Left lung (tissue), 10 donors: ENCODE measurements around the gene METTL24. TPM values are rescaled to one million over a fixed set of nuclear protein-coding genes. Genes with fewer than 3 reads are reported as not detected.

Experiments
- ATAC-seq: fragments of 200-7000 bp; cut with Tn5 transposase; one replicate; pipeline ENCODE4 v1.9.1; 2020; ENCODE audit warnings: moderate library complexity
- DNase-seq, 4 donors: peaks; one replicate each; pipeline ENCODE4 v3.0.0-alpha.2; 2013 to 2020
- H3K27ac ChIP-seq, 2 donors: fragments of 200-600 bp; sonication (generic) in 1 of 2; one replicate each; pipeline versions ENCODE4 v1.5.0 to v1.8.0; 2020 to 2021
- H3K27me3 ChIP-seq, 2 donors: fragments of 200-600 bp; sonication (generic) in 1 of 2; one replicate each; pipeline versions ENCODE4 v1.5.0 to v1.8.0; 2020 to 2021
- H3K36me3 ChIP-seq, 2 donors: fragments of 200-600 bp; sonication (generic) in 1 of 2; one replicate each; pipeline versions ENCODE4 v1.5.0 to v1.8.0; 2020 to 2021
- H3K4me1 ChIP-seq, 2 donors: fragments of 200-600 bp; one replicate each; pipeline ENCODE4 v1.8.0; 2021
- H3K4me3 ChIP-seq, 2 donors: fragments of 200-600 bp; sonication (generic) in 1 of 2; one replicate each; pipeline versions ENCODE4 v1.5.0 to v1.8.0; 2020 to 2021; ENCODE audit warnings: mild to moderate bottlenecking in 1 of 2
- H3K9me3 ChIP-seq, 2 donors: fragments of 200-600 bp; sonication (generic) in 1 of 2; one replicate each; pipeline versions ENCODE4 v1.5.0 to v1.8.0; 2020 to 2021
- intact Hi-C, 2 donors: fragments of 100-400 bp; cut with DNase I; formaldehyde crosslinking; loops; one replicate each; pipeline versions ENCODE4 v1.11.2 to v1.14.2; 2022
- polyA plus RNA-seq, 6 donors: library from polyadenylated mRNA; unstranded; fragments of 120-200 nt; gene quantifications; one replicate each; pipeline ENCODE4 v1.2.1, GENCODE V29; 2013; ENCODE audit not compliant: insufficient read length in 6 of 6
- total RNA-seq, 2 donors: library from RNA; stranded (reverse); fragmentation: NEBNext Ultra II Directional; extraction: Animal tissue kit (Norgen Biotek cat#: 25700); gene quantifications; one replicate each; pipeline ENCODE4 v1.2.1, GENCODE V29; 2021
- TF ChIP-seq, protein P1 (sequence below), 2 donors: fragments of 200-600 bp; sonication (generic) in 1 of 2; IDR thresholded peaks; one replicate each; pipeline versions ENCODE4 v1.5.0 to v1.8.0; 2021; ENCODE audit warnings: antibody characterized with exemption in 2 of 2
- donor health status: DM: no; HTN: yes; CAD: no.
- donor health status: DM: no; HTN: no; CAD: no.

METTL24 gene
- total and polyA plus RNA-seq, 8 donors = 2.3 to 5.1 (median 3.2) TPM

GRCh38 chr6:110369066-110369465, 10.9 kb upstream of the METTL24 start:
- DNase-seq (no peak), ATAC-seq (no peak)
- H3K27me3 ChIP-seq = no peaks in the 10 kb centered on the region
- no peaks in the 10 kb centered on the region for H3K4me1 ChIP-seq
- intact Hi-C loops = no loop called here
- TF ChIP-seq, protein P1, sequence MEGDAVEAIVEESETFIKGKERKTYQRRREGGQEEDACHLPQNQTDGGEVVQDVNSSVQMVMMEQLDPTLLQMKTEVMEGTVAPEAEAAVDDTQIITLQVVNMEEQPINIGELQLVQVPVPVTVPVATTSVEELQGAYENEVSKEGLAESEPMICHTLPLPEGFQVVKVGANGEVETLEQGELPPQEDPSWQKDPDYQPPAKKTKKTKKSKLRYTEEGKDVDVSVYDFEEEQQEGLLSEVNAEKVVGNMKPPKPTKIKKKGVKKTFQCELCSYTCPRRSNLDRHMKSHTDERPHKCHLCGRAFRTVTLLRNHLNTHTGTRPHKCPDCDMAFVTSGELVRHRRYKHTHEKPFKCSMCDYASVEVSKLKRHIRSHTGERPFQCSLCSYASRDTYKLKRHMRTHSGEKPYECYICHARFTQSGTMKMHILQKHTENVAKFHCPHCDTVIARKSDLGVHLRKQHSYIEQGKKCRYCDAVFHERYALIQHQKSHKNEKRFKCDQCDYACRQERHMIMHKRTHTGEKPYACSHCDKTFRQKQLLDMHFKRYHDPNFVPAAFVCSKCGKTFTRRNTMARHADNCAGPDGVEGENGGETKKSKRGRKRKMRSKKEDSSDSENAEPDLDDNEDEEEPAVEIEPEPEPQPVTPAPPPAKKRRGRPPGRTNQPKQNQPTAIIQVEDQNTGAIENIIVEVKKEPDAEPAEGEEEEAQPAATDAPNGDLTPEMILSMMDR (IDR thresholded peaks at IDR 0.05) = no peak
- no peaks in the 10 kb centered on the region for H3K36me3 ChIP-seq
- no peak overlapping the region for H3K27ac ChIP-seq
- H3K9me3 ChIP-seq = no peaks in the 10 kb centered on the region
- H3K4me3 ChIP-seq = no peak overlapping the region

DNA sequence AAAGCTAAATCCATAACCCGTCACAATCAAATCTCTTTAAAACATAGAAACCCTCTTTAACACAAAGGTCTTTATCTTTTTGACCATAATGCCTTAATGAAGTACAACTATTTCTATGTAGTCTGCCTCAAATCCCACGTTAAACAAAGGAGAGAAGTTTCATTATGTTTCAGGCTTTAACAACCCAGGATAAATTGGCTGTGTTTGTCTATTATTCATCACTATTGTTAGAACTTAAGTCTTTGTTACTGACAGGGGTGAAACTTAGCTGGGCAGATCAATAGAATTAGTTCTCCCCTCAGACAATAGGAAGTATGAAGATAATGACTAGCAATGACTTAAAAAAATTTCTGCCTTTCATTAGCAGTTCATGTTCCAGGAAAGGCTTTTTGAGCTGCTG, 10.1 kb upstream of the METTL24 start:
- TF ChIP-seq, protein P1 (IDR thresholded peaks at IDR 0.05) = no peak
- Histone ChIP-seq H3K4me3 (no peak overlapping the region), H3K9me3 (no peaks in the 10 kb centered on the region), H3K36me3 (no peaks in the 10 kb centered on the region), H3K27me3 (no peaks in the 10 kb centered on the region), H3K4me1 (no peaks in the 10 kb centered on the region), H3K27ac (no peak overlapping the region)
- ATAC-seq = no peak
- no peak for DNase-seq
- intact Hi-C loops = no loop called here

DNA sequence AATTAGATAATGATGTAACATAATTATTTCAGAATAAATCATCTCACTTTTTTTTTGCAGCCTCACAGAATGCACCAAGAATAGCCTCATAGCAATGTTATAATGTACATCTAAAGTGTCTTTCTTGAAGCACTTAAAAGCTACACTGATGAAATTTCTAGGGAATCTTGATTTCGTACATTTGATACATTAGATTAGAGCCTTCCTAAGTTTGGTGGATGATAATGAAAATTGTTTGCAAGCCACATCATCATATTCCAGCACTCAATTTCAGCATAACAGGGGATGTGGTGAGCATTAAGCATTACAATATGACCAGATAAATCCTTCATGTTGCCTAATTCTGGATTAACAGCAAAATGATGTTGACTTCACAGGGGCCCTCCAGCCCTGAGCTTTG, 9.7 kb upstream of the METTL24 start:
- Histone ChIP-seq H3K27ac (no peak overlapping the region), H3K4me1 (no peaks in the 10 kb centered on the region), H3K36me3 (no peaks in the 10 kb centered on the region), H3K9me3 (no peaks in the 10 kb centered on the region), H3K4me3 (no peak overlapping the region), H3K27me3 (no peaks in the 10 kb centered on the region)
- intact Hi-C loops = no loop called here
- DNase-seq (no peak), ATAC-seq (no peak)
- TF ChIP-seq, protein P1 (IDR thresholded peaks at IDR 0.05) = no peak

DNA sequence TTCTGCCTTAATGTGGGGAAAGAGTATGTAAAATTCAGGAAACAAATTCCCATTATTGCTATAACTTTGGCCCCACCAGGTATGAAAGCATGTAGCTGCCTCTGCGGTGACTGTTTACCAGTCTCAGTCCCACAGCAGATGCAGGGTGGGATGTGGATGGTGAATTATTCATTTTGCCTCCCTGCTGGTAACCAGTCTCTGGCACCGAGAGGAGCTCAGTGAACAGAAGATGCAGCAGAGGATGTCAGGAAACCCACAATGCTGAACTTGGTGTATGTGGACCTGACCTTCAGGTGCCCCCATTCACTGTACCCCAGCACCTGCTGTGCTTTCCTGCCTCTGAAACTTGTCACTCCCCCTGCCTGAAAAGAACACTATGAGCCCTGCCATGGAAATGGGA, 8.8 kb upstream of the METTL24 start:
- intact Hi-C loops = no loop called here
- Histone ChIP-seq H3K27ac (no peak overlapping the region), H3K4me1 (no peaks in the 10 kb centered on the region), H3K36me3 (no peaks in the 10 kb centered on the region), H3K4me3 (no peak overlapping the region), H3K27me3 (no peaks in the 10 kb centered on the region), H3K9me3 (no peaks in the 10 kb centered on the region)
- ATAC-seq (no peak), DNase-seq (no peak)
- TF ChIP-seq, protein P1 (IDR thresholded peaks at IDR 0.05) = no peak

- H3K36me3 ChIP-seq = no peaks in the 10 kb centered on the region
- no peaks in the 10 kb centered on the region for H3K9me3 ChIP-seq
- H3K4me1 ChIP-seq = no peaks in the 10 kb centered on the region
- no peak for ATAC-seq
- H3K27ac ChIP-seq = no peak overlapping the region
- intact Hi-C loops = no loop called here
- TF ChIP-seq, protein P1 (IDR thresholded peaks at IDR 0.05) = no peak
- peaks cover 0 to under 1% of the 10 kb centered on the region in 2 donors for H3K27me3 ChIP-seq
- no peak for DNase-seq
- H3K4me3 ChIP-seq = no peak overlapping the region
Observed at GRCh38 chr6:110366256-110366655, 8.1 kb upstream of the METTL24 start.
